Measurements from ENCODE around the gene GPM6B.

DNA sequence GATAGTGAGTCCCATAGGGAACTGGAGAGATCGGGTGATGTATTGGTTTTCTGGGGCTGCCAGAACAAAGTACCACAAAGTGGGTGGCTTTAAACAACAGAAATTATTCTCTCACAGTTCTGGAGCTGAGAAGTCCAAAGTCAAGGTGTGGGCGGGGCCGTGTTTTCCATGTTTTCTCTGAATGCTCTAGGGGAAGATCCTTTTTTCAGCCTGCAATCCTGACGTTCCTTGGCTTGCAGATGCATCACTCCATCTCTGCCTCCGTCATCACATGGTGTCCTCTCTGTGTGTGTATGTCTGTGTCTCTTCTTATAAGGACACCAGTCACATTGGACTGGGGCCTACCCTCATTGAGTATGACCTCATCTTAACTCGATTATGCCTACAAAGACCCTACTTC, 7.9 kb upstream of the GPM6B start:
- TF ChIP-seq CTCF (IDR thresholded peaks at IDR 0.05; ENCODE audit: extremely low read depth in 1 of 2, insufficient read depth in 1 of 2, low read depth in 1 of 2, low read length in 2 of 2) (no peak), POLR2A (IDR thresholded peaks at IDR 0.05; ENCODE audit: low read depth, low read length) (no peak)
